SK-N-SH (cell line): ENCODE measurements around the gene PRRX2.

Source experiments
- GABPA ChIP-seq: IDR thresholded peaks from 2 replicates; pipeline ENCODE4 v1.4.0; 2012; ENCODE audit warnings: low read depth, mild to moderate bottlenecking
- JUND ChIP-seq: IDR thresholded peaks from 2 replicates; pipeline ENCODE4 v1.4.0; 2012
- RFX5 ChIP-seq: IDR thresholded peaks from 2 replicates; pipeline ENCODE4 v1.6.1; 2012; ENCODE audit warnings: mild to moderate bottlenecking, improper control_type of control experiment, low read length
- SMC3 ChIP-seq: IDR thresholded peaks from 2 replicates; pipeline ENCODE4 v1.6.1; 2012; ENCODE audit warnings: low read depth, low read length, improper control_type of control experiment
- TAF1 ChIP-seq: IDR thresholded peaks from 2 replicates; pipeline ENCODE4 v1.6.1; 2012; ENCODE audit warnings: low read depth, mild to moderate bottlenecking, low read length, moderate library complexity, borderline replicate concordance
- USF2 ChIP-seq: fragments of 150-350 bp; IDR thresholded peaks from 2 replicates; pipeline ENCODE4 v1.6.1; 2017; ENCODE audit warnings: antibody characterized with exemption, low read length, low read depth, borderline replicate concordance
- ZBTB33 ChIP-seq: IDR thresholded peaks from 2 replicates; pipeline ENCODE4 v1.4.0; 2012; ENCODE audit warnings: low read depth, borderline replicate concordance
- TF ChIP-seq, protein P1 (sequence below): fragments of 200-600 bp; sonication (generic); IDR thresholded peaks from 2 replicates; pipeline ENCODE4 v1.6.1; 2017; ENCODE audit warnings: antibody characterized with exemption, mild to moderate bottlenecking, moderate library complexity
- TF ChIP-seq, protein P2 (sequence below): IDR thresholded peaks from 2 replicates; pipeline ENCODE4 v1.4.0; 2012; ENCODE audit warnings: low read depth

DNA sequence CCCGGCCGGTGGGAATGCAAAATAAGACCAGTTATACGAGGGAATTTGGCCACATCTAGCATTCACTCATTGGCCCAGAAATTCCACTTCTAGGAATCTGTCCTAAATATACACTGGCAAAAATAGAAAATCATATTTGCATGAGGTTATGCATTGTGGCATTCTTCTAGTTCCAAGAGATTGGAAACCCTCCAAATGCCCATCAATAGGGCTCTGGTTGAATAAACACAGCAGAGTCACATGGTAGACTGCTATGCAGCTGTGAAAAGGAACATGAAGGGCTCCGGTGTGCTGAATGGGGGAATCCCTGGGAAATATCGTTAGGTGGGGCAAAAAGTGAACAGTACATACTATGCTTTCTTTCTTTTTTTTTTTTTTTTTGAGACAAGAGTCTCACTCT is 50.6 kb downstream of the PRRX2 start:
- TF ChIP-seq TAF1 (no peak), ZBTB33 (no peak), SMC3 (no peak), JUND (no peak), USF2 (no peak), GABPA (no peak), RFX5 (no peak)
- TF ChIP-seq, protein P1, sequence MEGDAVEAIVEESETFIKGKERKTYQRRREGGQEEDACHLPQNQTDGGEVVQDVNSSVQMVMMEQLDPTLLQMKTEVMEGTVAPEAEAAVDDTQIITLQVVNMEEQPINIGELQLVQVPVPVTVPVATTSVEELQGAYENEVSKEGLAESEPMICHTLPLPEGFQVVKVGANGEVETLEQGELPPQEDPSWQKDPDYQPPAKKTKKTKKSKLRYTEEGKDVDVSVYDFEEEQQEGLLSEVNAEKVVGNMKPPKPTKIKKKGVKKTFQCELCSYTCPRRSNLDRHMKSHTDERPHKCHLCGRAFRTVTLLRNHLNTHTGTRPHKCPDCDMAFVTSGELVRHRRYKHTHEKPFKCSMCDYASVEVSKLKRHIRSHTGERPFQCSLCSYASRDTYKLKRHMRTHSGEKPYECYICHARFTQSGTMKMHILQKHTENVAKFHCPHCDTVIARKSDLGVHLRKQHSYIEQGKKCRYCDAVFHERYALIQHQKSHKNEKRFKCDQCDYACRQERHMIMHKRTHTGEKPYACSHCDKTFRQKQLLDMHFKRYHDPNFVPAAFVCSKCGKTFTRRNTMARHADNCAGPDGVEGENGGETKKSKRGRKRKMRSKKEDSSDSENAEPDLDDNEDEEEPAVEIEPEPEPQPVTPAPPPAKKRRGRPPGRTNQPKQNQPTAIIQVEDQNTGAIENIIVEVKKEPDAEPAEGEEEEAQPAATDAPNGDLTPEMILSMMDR = no peak
- TF ChIP-seq, protein P2, sequence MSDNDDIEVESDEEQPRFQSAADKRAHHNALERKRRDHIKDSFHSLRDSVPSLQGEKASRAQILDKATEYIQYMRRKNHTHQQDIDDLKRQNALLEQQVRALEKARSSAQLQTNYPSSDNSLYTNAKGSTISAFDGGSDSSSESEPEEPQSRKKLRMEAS = no peak
